Measurements from ENCODE around the gene ICA1. TPM values are rescaled to one million over a fixed set of nuclear protein-coding genes. Genes with fewer than 3 reads are reported as not detected.

ICA1 gene
- total and polyA plus RNA-seq, 4 experiments from 2014 or later: 1.2 to 7.4 (median 2.4) TPM

DNA sequence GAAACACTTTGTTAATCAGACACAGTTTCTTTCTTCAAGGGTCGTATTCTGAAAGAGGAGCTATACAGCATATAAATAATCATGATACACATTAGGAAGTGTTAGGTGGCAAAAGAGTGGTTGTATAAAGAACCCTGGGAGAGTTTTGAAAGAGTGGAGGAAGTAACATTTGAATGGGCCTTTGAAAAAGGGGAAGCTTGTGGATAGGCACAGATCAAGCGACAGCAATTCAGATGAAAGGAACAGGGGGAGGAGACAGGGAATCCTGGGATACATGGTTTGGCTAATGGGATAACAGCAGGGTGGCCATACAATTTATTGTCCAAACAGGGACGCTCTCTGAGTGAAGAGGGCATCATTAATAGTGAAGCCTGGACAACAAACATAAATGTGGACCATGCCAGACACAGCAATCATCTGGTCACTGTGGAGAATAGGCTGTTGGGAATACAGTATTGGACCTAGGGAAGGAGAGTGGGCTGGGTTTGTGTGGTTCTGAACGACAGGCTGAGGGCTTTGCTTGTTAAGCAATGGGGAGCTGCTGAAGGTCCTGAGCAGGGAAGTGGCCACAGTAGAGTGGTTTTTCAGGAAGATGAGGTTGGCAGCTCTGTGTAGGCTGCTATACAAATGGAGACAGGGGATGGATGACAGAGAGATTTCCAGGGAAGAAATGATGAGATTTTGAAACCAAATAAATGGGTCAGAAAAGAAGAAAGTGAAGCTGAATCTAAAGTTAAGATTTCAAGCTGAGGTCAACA is 75.9 kb downstream of the ICA1 start:
- Mint-ChIP-seq H3K27me3 (no peaks in the 10 kb centered on the region), H3K27ac (peak overlapping the region in 2 of 7 donors; percentile 9 to 18), H3K36me3 (no peaks in the 10 kb centered on the region), H3K9me3 (no peaks in the 10 kb centered on the region), H3K4me1 (peaks cover 13 to 26% (median 20%) of the 10 kb centered on the region in 4 donors), H3K4me3 (peak overlapping the region in 1 of 8 donors; percentile 12)
- no peak overlapping the region for H3K27ac ChIP-seq (ENCODE audit: low read depth, low read length)
- DNase-seq: no peak
- H3K27me3 ChIP-seq (ENCODE audit: insufficient read depth, low read length): no peaks in the 10 kb centered on the region
- CTCF ChIA-PET (ENCODE audit: partially characterized antibody): interaction anchor here (1.4 to 1.7 kb wide), 2 partner anchors 109 to 505 kb away, joined by 3 to 5 read pairs; no protein-coding TSS in a partner anchor
- peaks cover 7% of the 10 kb centered on the region for H3K4me1 ChIP-seq (ENCODE audit: insufficient read depth, low read length)
- POLR2A ChIA-PET (ENCODE audit: partially characterized antibody): interaction anchor here (0.6 to 4.7 kb wide), 5 partner anchors 43 to 505 kb away, joined by 3 to 20 read pairs (median 3); no protein-coding TSS in a partner anchor
- H3K9me3 ChIP-seq (ENCODE audit: control insufficient read depth in 1 of 2, low read length in 2 of 2): no peaks in the 10 kb centered on the region
- intact Hi-C loops (cut with micrococcal nuclease): no loop called here
- H3K36me3 ChIP-seq (ENCODE audit: insufficient read depth, low read length): no peaks in the 10 kb centered on the region
- no peak overlapping the region for H3K4me3 ChIP-seq (ENCODE audit: low read length in 2 of 2)

- H3K27me3 ChIP-seq (ENCODE audit: insufficient read depth, low read length): no peaks in the 10 kb centered on the region
- Mint-ChIP-seq H3K4me1 (peaks cover 14 to 22% (median 18%) of the 10 kb centered on the region in 4 donors), H3K36me3 (no peaks in the 10 kb centered on the region), H3K27ac (no peak overlapping the region), H3K4me3 (no peak overlapping the region), H3K9me3 (no peaks in the 10 kb centered on the region), H3K27me3 (no peaks in the 10 kb centered on the region)
- H3K9me3 ChIP-seq (ENCODE audit: control insufficient read depth in 1 of 2, low read length in 2 of 2): no peaks in the 10 kb centered on the region
- H3K4me1 ChIP-seq (ENCODE audit: insufficient read depth, low read length): peaks cover 3% of the 10 kb centered on the region
- intact Hi-C loops (cut with micrococcal nuclease): no loop called here
- ChIA-PET CTCF (ENCODE audit: partially characterized antibody) (interaction anchor here (0.5 kb wide), 1 partner anchor 129 kb away, joined by 3 read pairs; no protein-coding TSS in a partner anchor), POLR2A (ENCODE audit: partially characterized antibody) (interaction anchor here (4.7 kb wide), 1 partner anchor 58 kb away, joined by 20 read pairs; no protein-coding TSS in a partner anchor)
- H3K4me3 ChIP-seq (ENCODE audit: low read length in 2 of 2): no peak overlapping the region
- H3K36me3 ChIP-seq (ENCODE audit: insufficient read depth, low read length): no peaks in the 10 kb centered on the region
- DNase-seq: no peak
- no peak overlapping the region for H3K27ac ChIP-seq (ENCODE audit: low read depth, low read length)
Observed at GRCh38 chr7:8184221-8184620, 77.7 kb downstream of the ICA1 start.

- Mint-ChIP-seq H3K27me3 (no peaks in the 10 kb centered on the region), H3K36me3 (no peaks in the 10 kb centered on the region), H3K4me1 (peaks cover 39 to 55% (median 46%) of the 10 kb centered on the region in 4 donors), H3K4me3 (no peak overlapping the region), H3K27ac (peak overlapping the region in 2 of 7 donors; percentile 25 to 65), H3K9me3 (no peaks in the 10 kb centered on the region)
- no peak for DNase-seq
- Histone ChIP-seq H3K27me3 (ENCODE audit: insufficient read depth, low read length) (no peaks in the 10 kb centered on the region), H3K9me3 (ENCODE audit: control insufficient read depth in 1 of 2, low read length in 2 of 2) (no peaks in the 10 kb centered on the region), H3K36me3 (ENCODE audit: insufficient read depth, low read length) (no peaks in the 10 kb centered on the region), H3K4me1 (ENCODE audit: insufficient read depth, low read length) (peaks cover 50% of the 10 kb centered on the region), H3K27ac (ENCODE audit: low read depth, low read length) (no peak overlapping the region), H3K4me3 (ENCODE audit: low read length in 2 of 2) (no peak overlapping the region)
- intact Hi-C loops (cut with micrococcal nuclease): no loop called here
- POLR2A ChIA-PET (ENCODE audit: partially characterized antibody): no interaction called here
- CTCF ChIA-PET (ENCODE audit: partially characterized antibody): interaction anchor here (1.0 kb wide), 1 partner anchor 32 kb away, joined by 3 read pairs; no protein-coding TSS in a partner anchor
Observed at GRCh38 chr7:8179486-8179885, 82.5 kb downstream of the ICA1 start.

DNA sequence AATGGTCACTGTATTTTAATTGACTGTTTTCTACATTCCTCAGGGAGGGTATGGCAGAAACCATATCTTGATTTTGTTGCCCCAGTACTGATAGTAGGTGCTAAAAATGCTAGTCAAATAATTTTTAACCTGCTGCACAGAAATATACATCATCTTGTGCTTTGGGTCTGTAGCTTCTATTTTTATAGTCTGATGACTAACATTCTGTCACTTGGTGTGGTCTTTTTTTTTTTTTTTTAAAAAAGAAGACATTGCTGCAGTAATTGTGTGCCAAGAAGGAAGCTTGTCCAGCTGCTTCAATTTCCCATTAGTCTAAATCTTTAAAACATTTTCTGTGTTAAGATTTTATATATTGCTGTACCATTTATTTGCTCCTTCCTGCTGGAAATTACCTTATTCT is 83.6 kb downstream of the ICA1 start:
- ChIA-PET CTCF (ENCODE audit: partially characterized antibody) (interaction anchor here (0.6 to 2.0 kb wide), 5 partner anchors 10 to 497 kb away, joined by 3 to 10 read pairs (median 4); no protein-coding TSS in a partner anchor), POLR2A (ENCODE audit: partially characterized antibody) (interaction anchor here (0.6 to 1.0 kb wide), 5 partner anchors 182 to 538 kb away, joined by 3 to 6 read pairs (median 3); partner anchors contain the start of gene UMAD1)
- Mint-ChIP-seq H3K4me3 (peak overlapping the region in 7 of 8 donors; percentile 1 to 90 (median 54)), H3K27ac (peak overlapping the region; percentile 86 to 97 (median 92)), H3K27me3 (no peaks in the 10 kb centered on the region), H3K9me3 (no peaks in the 10 kb centered on the region), H3K4me1 (peaks cover 45 to 65% (median 56%) of the 10 kb centered on the region in 4 donors), H3K36me3 (no peaks in the 10 kb centered on the region)
- no peak for DNase-seq
- peaks cover 53% of the 10 kb centered on the region for H3K4me1 ChIP-seq (ENCODE audit: insufficient read depth, low read length)
- no peaks in the 10 kb centered on the region for H3K36me3 ChIP-seq (ENCODE audit: insufficient read depth, low read length)
- H3K4me3 ChIP-seq (ENCODE audit: low read length in 2 of 2): no peak overlapping the region
- no peaks in the 10 kb centered on the region for H3K9me3 ChIP-seq (ENCODE audit: control insufficient read depth in 1 of 2, low read length in 2 of 2)
- intact Hi-C loops (cut with micrococcal nuclease): no loop called here
- peak overlapping the region; percentile 52 for H3K27ac ChIP-seq (ENCODE audit: low read depth, low read length)
- no peaks in the 10 kb centered on the region for H3K27me3 ChIP-seq (ENCODE audit: insufficient read depth, low read length)

GRCh38 chr7:8177109-8177933 is 84.6 kb downstream of the ICA1 start:
- intact Hi-C loops (cut with micrococcal nuclease): loop anchor here (2.0 kb wide), 1 partner anchor 29 kb away; no protein-coding TSS in a partner anchor
- Mint-ChIP-seq H3K9me3 (no peaks in the 10 kb centered on the region), H3K27ac (peak overlapping the region; percentile 91 to 98 (median 97)), H3K4me3 (peak overlapping the region; percentile 20 to 90 (median 79)), H3K36me3 (no peaks in the 10 kb centered on the region), H3K27me3 (no peaks in the 10 kb centered on the region), H3K4me1 (peaks cover 45 to 65% (median 56%) of the 10 kb centered on the region in 4 donors)
- CTCF ChIA-PET (ENCODE audit: partially characterized antibody): interaction anchor here (1.5 to 2.0 kb wide), 3 partner anchors 44 to 496 kb away, joined by 4 to 10 read pairs (median 5); no protein-coding TSS in a partner anchor
- Histone ChIP-seq H3K27me3 (ENCODE audit: insufficient read depth, low read length) (no peaks in the 10 kb centered on the region), H3K4me1 (ENCODE audit: insufficient read depth, low read length) (peaks cover 53% of the 10 kb centered on the region), H3K4me3 (ENCODE audit: low read length in 2 of 2) (peak overlapping the region in 1 of 2 donors; percentile 34), H3K27ac (ENCODE audit: low read depth, low read length) (peak overlapping the region; percentile 69), H3K36me3 (ENCODE audit: insufficient read depth, low read length) (no peaks in the 10 kb centered on the region), H3K9me3 (ENCODE audit: control insufficient read depth in 1 of 2, low read length in 2 of 2) (no peaks in the 10 kb centered on the region)
- peak; percentile 20 to 60 (median 26) for DNase-seq
- POLR2A ChIA-PET (ENCODE audit: partially characterized antibody): interaction anchor here (0.6 to 2.3 kb wide), 8 partner anchors 9 to 537 kb away, joined by 3 to 15 read pairs (median 4); partner anchors contain the start of gene UMAD1

DNA sequence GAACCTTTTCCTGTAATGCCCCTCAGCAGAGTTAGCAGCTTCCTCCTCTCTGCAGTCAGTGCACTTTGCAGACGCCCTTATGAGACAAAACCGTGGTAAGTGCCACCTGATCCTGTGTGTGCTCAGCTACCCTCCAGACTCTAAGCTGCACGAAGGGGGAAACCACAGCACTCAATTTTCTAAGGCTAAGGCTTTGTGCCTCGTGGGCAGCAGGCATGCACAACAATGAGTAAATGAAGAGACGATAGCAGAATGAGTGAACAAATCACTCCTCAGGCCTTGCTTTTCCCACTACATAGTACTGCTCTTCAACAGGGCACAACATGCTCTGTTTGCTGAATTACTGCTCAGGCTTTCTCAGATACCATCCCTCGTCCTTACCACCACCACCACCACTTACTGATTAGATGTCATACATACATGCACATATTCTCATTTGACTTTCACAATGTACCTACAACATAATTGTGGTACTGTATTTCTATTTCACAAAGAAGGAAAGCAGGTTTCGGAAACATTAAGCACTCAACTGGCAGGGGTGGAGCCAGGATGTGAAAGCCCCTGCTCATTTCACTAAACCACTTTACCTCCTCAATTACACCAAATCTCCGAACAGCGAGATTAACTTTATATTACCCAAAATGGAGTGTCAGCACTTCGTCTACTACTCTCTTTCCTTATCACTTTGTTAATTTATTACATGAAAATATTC is 85.4 kb downstream of the ICA1 start:
- no peaks in the 10 kb centered on the region for H3K36me3 Mint-ChIP-seq
- peaks cover 45 to 65% (median 54%) of the 10 kb centered on the region in 4 donors for H3K4me1 Mint-ChIP-seq
- H3K27ac Mint-ChIP-seq: peak overlapping the region; percentile 91 to 98 (median 97)
- H3K27me3 ChIP-seq (ENCODE audit: insufficient read depth, low read length): no peaks in the 10 kb centered on the region
- peaks cover 53% of the 10 kb centered on the region for H3K4me1 ChIP-seq (ENCODE audit: insufficient read depth, low read length)
- H3K4me3 ChIP-seq (ENCODE audit: low read length in 2 of 2): peak overlapping the region in 1 of 2 donors; percentile 34
- no peaks in the 10 kb centered on the region for H3K36me3 ChIP-seq (ENCODE audit: insufficient read depth, low read length)
- H3K9me3 ChIP-seq (ENCODE audit: control insufficient read depth in 1 of 2, low read length in 2 of 2): no peaks in the 10 kb centered on the region
- DNase-seq: peak; percentile 64 to 83 (median 69)
- no peaks in the 10 kb centered on the region for H3K27me3 Mint-ChIP-seq
- ChIA-PET CTCF (ENCODE audit: partially characterized antibody) (interaction anchor here (0.9 to 1.7 kb wide), 4 partner anchors 16 to 53 kb away, joined by 3 to 4 read pairs (median 4); no protein-coding TSS in a partner anchor), POLR2A (ENCODE audit: partially characterized antibody) (interaction anchor here (0.6 to 2.3 kb wide), 14 partner anchors 9 to 536 kb away, joined by 3 to 15 read pairs (median 4); partner anchors contain the start of gene UMAD1)
- H3K4me3 Mint-ChIP-seq: peak overlapping the region; percentile 71 to 87 (median 80)
- intact Hi-C loops (cut with micrococcal nuclease): loop anchor here (1.0 to 2.0 kb wide), 4 partner anchors 28 to 208 kb away; partner anchors contain the start of gene GLCCI1
- peak overlapping the region; percentile 69 for H3K27ac ChIP-seq (ENCODE audit: low read depth, low read length)
- no peaks in the 10 kb centered on the region for H3K9me3 Mint-ChIP-seq

Data from CD4-positive, alpha-beta memory T cell (primary cell).